GM18526 (cell line): ENCODE data around the gene DKK2.

Experiments
- POLR2A ChIP-seq: IDR thresholded peaks from 3 replicates; pipeline ENCODE4 v1.6.1; 2011; ENCODE audit not compliant: insufficient read length; ENCODE audit errors: extremely low read depth

Gene DKK2

GRCh38 chr4:106892786-106893185 is 143.3 kb downstream of the DKK2 start:
- TF ChIP-seq POLR2A: no peak

- no peak for TF ChIP-seq POLR2A
Observed at GRCh38 chr4:106875340-106875739, 160.8 kb downstream of the DKK2 start.
